Cerebellar nuclear complex (tissue), 1 donor: ENCODE results near the gene DEFB124.
"Not testable (repeated sequence)": the region's sequence is repeated elsewhere in the genome, so short reads cannot be mapped to it uniquely, and the experiment has no call there.

ENCODE experiments used
- DNase-seq, 2 experiments: peaks; one replicate each; lab custom pipeline; 2025; lab: John Stamatoyannopoulos, UW

Gene DEFB124

DNA sequence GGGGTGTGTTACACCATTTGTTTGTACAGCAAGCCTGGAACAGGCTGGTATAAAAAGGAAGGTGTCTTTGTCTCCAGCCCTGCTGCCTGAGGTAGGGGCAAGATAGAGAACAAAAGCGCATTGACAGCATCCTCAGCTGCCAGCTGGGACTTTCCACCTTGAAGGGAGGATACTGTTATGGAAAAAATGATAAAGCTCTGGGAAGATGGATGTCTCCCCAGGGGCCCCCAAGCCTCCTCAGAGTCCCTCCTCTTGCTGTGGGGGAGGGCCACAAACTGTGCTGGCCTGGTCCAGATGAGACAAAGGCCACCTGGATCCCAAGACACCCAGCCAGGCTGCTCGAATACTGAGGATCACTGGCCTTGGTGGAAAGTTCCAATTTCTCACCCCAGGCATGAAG is 13.2 kb upstream of the DEFB124 start:
- DNase-seq, result no peak

GRCh38 chr20:31485450-31486339 is 10.8 kb upstream of the DEFB124 start:
- DNase-seq, result no peak

DNA sequence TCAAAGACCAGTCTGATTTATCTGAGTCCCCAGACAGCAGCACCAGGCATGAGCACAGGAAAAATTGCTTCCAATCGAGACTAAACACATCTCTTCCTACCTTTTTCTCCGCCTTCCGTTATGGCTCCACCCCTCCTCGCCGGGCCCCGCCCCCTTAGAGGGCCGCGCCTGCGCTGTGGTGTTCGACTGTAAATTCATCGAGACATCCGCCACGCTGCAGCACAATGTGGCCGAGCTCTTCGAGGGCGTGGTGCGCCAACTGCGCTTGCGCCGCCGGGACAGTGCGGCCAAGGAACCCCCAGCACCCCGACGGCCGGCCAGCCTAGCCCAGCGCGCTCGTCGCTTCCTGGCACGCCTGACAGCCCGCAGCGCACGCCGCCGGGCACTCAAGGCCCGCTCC is 9.1 kb upstream of the DEFB124 start:
- DNase-seq, result no peak

DNA sequence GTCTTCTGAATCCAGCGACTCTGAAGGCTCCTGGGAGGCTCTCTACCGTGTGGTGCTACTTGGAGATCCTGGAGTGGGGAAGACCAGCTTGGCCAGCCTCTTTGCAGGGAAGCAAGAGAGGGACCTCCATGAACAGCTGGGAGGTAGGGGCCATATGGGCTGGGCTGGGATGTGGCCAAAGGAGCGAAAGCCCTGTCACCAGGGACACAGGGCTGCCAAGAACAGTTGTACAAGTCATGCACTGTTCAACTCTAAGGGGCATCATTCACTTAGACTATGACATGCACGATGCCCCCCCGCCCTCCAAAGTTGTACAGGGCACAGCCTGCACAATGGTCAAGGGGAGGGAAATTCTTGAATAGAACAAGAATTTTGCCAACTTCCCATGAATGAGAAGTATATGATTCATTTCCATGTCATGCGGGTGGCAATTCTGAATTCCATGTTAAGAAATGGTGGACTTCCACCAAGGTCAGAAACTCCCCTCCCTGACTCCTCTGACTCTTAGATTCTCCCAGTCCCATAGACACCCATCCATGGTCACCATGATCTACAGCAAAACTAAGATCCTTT is 1.8 kb upstream of the DEFB124 start:
- no peak for DNase-seq

- no peak for DNase-seq
Observed at GRCh38 chr20:31476294-31476585, 1.3 kb upstream of the DEFB124 start.

- no peak for DNase-seq
Observed at GRCh38 chr20:31475472-31476293, 756 bp upstream of the DEFB124 start.

- no peak for DNase-seq
Observed at GRCh38 chr20:31474097-31474436, 860 bp downstream of the DEFB124 start.

GRCh38 chr20:31473331-31474096 is 1.4 kb downstream of the DEFB124 start:
- DNase-seq, result no peak

- no peak for DNase-seq
Observed at GRCh38 chr20:31472395-31473330, 2.3 kb downstream of the DEFB124 start.

- DNase-seq, result not testable (repeated sequence)
Observed at GRCh38 chr20:31470946-31471345, 4.0 kb downstream of the DEFB124 start.

DNA sequence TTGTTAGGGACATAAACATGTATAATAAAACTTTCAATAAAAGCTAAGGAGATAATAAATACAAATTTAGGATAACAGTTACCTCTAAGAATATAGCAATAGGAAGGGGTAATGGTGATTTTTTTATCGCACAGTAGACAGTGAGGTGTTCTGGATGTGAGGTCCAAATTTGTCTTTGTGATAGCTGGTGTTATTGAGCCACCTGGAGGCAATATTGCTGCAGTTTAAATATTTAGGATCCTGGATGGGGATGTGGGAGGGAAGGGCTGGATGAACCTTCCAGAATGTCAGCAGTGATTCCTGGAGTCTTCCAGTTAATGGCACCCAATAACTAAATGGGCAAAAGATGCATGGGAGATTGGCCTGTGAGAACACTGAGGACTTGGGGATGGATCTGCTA is 20.6 kb downstream of the DEFB124 start:
- DNase-seq, result no peak

DNA sequence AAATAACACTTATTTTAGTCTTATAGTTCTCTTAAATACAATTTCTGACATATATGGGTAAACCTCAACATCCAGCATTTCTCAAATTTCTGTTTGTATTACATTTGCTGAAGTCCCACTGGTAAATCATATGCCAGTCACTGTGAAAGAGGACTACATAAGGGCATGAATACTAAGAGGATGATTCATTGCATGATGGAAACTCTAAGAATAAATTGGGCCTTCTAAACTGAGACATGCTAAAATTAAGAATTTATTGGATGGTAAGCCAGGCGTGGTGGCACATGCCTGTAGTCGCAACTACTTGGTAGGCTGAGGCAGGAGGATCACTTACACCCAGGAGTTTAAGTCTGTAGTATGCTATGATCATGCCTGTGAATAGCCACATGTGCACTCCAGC is 22.4 kb downstream of the DEFB124 start:
- DNase-seq, result no peak

- no peak for DNase-seq
Observed at GRCh38 chr20:31449511-31450414, 25.2 kb downstream of the DEFB124 start.

DNA sequence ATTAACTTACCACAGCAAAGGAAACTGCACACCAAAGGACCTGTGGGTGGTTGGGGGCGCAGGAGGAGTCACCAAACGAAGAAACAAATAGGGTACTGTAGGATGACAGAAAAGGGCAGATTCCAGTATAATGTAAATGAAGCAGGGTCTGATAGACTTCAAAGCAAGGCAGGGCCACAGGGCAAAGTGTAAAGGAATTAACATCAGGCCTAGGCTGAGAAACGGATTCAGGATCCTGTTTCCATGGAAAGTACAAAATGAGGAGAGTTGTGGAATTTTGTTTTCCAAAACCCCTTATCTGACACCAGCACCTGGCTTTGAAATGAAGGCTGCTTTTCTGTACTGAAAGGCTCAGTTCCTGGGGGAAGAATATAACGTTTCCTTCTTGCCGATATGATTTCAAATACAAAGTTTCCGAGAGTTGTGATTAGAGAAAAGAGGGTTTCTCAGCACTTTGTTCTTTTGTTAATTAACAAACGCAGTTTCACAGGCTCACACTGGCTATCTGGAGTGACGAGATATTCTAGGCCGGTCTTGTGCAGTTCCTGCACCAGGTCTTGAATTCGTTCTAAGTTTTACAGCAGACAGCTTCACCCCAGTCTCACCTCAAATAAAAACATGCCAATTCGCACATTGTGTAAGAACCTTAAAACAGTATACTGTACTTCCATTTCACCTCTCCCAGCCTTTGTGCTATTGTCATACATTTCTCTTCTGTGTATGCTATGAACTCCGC is 28.7 kb downstream of the DEFB124 start:
- no peak for DNase-seq

GRCh38 chr20:31440012-31440659 is 34.8 kb downstream of the DEFB124 start, which contains the start of gene DEFB123:
TSS of gene DEFB123 (plus strand) at chr20:31440632. CDS start at chr20:31440699, 67 bp downstream.
- DNase-seq, result no peak

GRCh38 chr20:31430568-31431115 is 44.3 kb downstream of the DEFB124 start:
- DNase-seq, result no peak

GRCh38 chr20:31427576-31427975 is 47.4 kb downstream of the DEFB124 start:
- not testable (repeated sequence) for DNase-seq

GRCh38 chr20:31426891-31427551 is 47.9 kb downstream of the DEFB124 start:
- DNase-seq, result not testable (repeated sequence)
